Ammon's horn (tissue), 1 donor: Measurements from ENCODE around the gene SPECC1L.

Experiments used
- DNase-seq: peaks from one replicate; pipeline ENCODE4 v3.0.0-alpha.2; 2016; ENCODE audit warnings: low spot score

SPECC1L gene

GRCh38 chr22:24417200-24417599, 146.6 kb downstream of the SPECC1L start:
- no peak for DNase-seq

GRCh38 chr22:24417901-24418641, 147.4 kb downstream of the SPECC1L start:
- no peak for DNase-seq

- DNase-seq = no peak
Observed at GRCh38 chr22:24418786-24419474, 148.3 kb downstream of the SPECC1L start.

- DNase-seq = no peak
Observed at GRCh38 chr22:24419475-24419850, 148.8 kb downstream of the SPECC1L start.

GRCh38 chr22:24420072-24420976, 149.7 kb downstream of the SPECC1L start:
- no peak for DNase-seq

- DNase-seq = no peak
Observed at GRCh38 chr22:24420977-24421343, 150.3 kb downstream of the SPECC1L start.

- no peak for DNase-seq
Observed at GRCh38 chr22:24421428-24421931, 150.8 kb downstream of the SPECC1L start.

GRCh38 chr22:24422102-24422665, 151.6 kb downstream of the SPECC1L start:
- DNase-seq = no peak

GRCh38 chr22:24423519-24424000, 152.9 kb downstream of the SPECC1L start:
- no peak for DNase-seq

- no peak for DNase-seq
Observed at GRCh38 chr22:24424001-24424900, 153.6 kb downstream of the SPECC1L start.

- DNase-seq = no peak
Observed at GRCh38 chr22:24424901-24425775, 154.5 kb downstream of the SPECC1L start.

GRCh38 chr22:24426436-24426835, 155.8 kb downstream of the SPECC1L start:
- no peak for DNase-seq

GRCh38 chr22:24426851-24427499, 156.3 kb downstream of the SPECC1L start:
- DNase-seq = no peak

- no peak for DNase-seq
Observed at GRCh38 chr22:24427500-24428164, 157.0 kb downstream of the SPECC1L start, which contains the start of gene ADORA2A. Gene ADORA2A (plus strand): TSS chr22:24427599. CDS start chr22:24433405, 5,806 bp downstream.

GRCh38 chr22:24428751-24429410, 158.2 kb downstream of the SPECC1L start:
- no peak for DNase-seq

GRCh38 chr22:24429411-24430365, 159.1 kb downstream of the SPECC1L start:
- no peak for DNase-seq
